ENCODE data around the gene JAKMIP2.

- TF ChIP-seq CTCF (IDR thresholded peaks at IDR 0.05) (no peak), POLR2AphosphoS5 (IDR thresholded peaks at IDR 0.05) (no peak), EP300 (IDR thresholded peaks at IDR 0.05) (no peak), POLR2A (IDR thresholded peaks at IDR 0.05) (no peak)
Measured at GRCh38 chr5:147586221-147586620, 196.3 kb downstream of the JAKMIP2 start.
